RWPE2 (cell line): ENCODE results near the gene MED26.
"Not testable (repeated sequence)": the region's sequence is repeated elsewhere in the genome, so short reads cannot be mapped to it uniquely, and the experiment has no call there.

Source experiments
- ATAC-seq: fragments of 200-7000 bp; cut with Tn5 transposase; 3 replicates; pipeline ENCODE4 v1.9.1; 2021; ENCODE audit warnings: low read depth
- DNase-seq: peaks from one replicate; pipeline ENCODE4 v3.0.0-alpha.2; 2020; ENCODE audit warnings: low spot score
- H3K27ac ChIP-seq: fragments of 450-650 bp; 2 replicates; pipeline ENCODE4 v1.5.1; 2017; ENCODE audit warnings: mild to moderate bottlenecking; ENCODE audit not compliant: poor library complexity, severe bottlenecking
- H3K27me3 ChIP-seq: fragments of 250-450 bp; sonication (Bioruptor Pico); 2 replicates; pipeline ENCODE4 v1.5.1; 2021; ENCODE audit warnings: mild to moderate bottlenecking, moderate library complexity; ENCODE audit not compliant: insufficient read depth, poor library complexity, severe bottlenecking
- H3K36me3 ChIP-seq: fragments of 250-450 bp; sonication (Bioruptor Pico); 2 replicates; pipeline ENCODE4 v1.5.1; 2020; ENCODE audit warnings: low read depth, mild to moderate bottlenecking, moderate library complexity
- H3K4me1 ChIP-seq: fragments of 250-450 bp; sonication (Bioruptor Pico); 2 replicates; pipeline ENCODE4 v1.5.1; 2021; ENCODE audit warnings: mild to moderate bottlenecking, moderate library complexity; ENCODE audit not compliant: insufficient read depth, poor library complexity, severe bottlenecking
- H3K4me3 ChIP-seq: fragments of 250-450 bp; sonication (Bioruptor Pico); 2 replicates; pipeline ENCODE4 v1.5.1; 2021; ENCODE audit warnings: mild to moderate bottlenecking, moderate library complexity; ENCODE audit not compliant: severe bottlenecking
- H3K9me3 ChIP-seq: fragments of 250-450 bp; sonication (Bioruptor Pico); 2 replicates; pipeline ENCODE4 v1.5.1; 2021; ENCODE audit warnings: mild to moderate bottlenecking, moderate library complexity; ENCODE audit not compliant: severe bottlenecking
- CTCF ChIP-seq: fragments of 450-650 bp; IDR thresholded peaks from one replicate; pipeline ENCODE4 v1.5.1; 2017; ENCODE audit warnings: mild to moderate bottlenecking, moderate library complexity; ENCODE audit not compliant: poor library complexity, severe bottlenecking

Gene MED26

GRCh38 chr19:16655727-16656126 lies 27.7 kb upstream of the MED26 start:
- Histone ChIP-seq H3K4me3 (no peak overlapping the region), H3K36me3 (peaks cover 74% of the 10 kb centered on the region), H3K9me3 (no peaks in the 10 kb centered on the region), H3K27me3 (no peaks in the 10 kb centered on the region), H3K27ac (no peak overlapping the region), H3K4me1 (no peaks in the 10 kb centered on the region)
- no peak for DNase-seq
- no peak for TF ChIP-seq CTCF
- no peak for ATAC-seq

GRCh38 chr19:16654627-16655026 lies 26.6 kb upstream of the MED26 start:
- DNase-seq (no peak), ATAC-seq (no peak)
- Histone ChIP-seq H3K36me3 (peaks cover 76% of the 10 kb centered on the region), H3K27ac (no peak overlapping the region), H3K4me1 (no peaks in the 10 kb centered on the region), H3K9me3 (no peaks in the 10 kb centered on the region), H3K27me3 (no peaks in the 10 kb centered on the region), H3K4me3 (no peak overlapping the region)
- no peak for TF ChIP-seq CTCF

GRCh38 chr19:16654140-16654539 lies 26.1 kb upstream of the MED26 start:
- Histone ChIP-seq H3K36me3 (peaks cover 80% of the 10 kb centered on the region), H3K27ac (no peak overlapping the region), H3K27me3 (no peaks in the 10 kb centered on the region), H3K4me3 (no peak overlapping the region), H3K4me1 (no peaks in the 10 kb centered on the region), H3K9me3 (no peaks in the 10 kb centered on the region)
- ATAC-seq, result 0 out of 3 replicates have a peak, but pooled peaks have one; percentile 38
- DNase-seq, result no peak
- TF ChIP-seq CTCF, result no peak

- Histone ChIP-seq H3K4me1 (no peaks in the 10 kb centered on the region), H3K27me3 (no peaks in the 10 kb centered on the region), H3K9me3 (no peaks in the 10 kb centered on the region), H3K27ac (no peak overlapping the region), H3K36me3 (peaks cover 81% of the 10 kb centered on the region), H3K4me3 (no peak overlapping the region)
- DNase-seq, result no peak
- no peak for ATAC-seq
- TF ChIP-seq CTCF, result no peak
Observed at GRCh38 chr19:16652854-16653253, 24.9 kb upstream of the MED26 start.

- not testable (repeated sequence) for H3K4me1 ChIP-seq, H3K9me3 ChIP-seq, H3K4me3 ChIP-seq, ATAC-seq, DNase-seq, H3K27me3 ChIP-seq, H3K27ac ChIP-seq
- H3K36me3 ChIP-seq, result peaks cover 83% of the 10 kb centered on the region
Observed at GRCh38 chr19:16651421-16652188, 23.6 kb upstream of the MED26 start.
